ENCODE data around the gene TCP1.
"Not testable (repeated sequence)": the region's sequence is repeated elsewhere in the genome, so short reads cannot be mapped to it uniquely, and the experiment has no call there.

Gene TCP1

DNA sequence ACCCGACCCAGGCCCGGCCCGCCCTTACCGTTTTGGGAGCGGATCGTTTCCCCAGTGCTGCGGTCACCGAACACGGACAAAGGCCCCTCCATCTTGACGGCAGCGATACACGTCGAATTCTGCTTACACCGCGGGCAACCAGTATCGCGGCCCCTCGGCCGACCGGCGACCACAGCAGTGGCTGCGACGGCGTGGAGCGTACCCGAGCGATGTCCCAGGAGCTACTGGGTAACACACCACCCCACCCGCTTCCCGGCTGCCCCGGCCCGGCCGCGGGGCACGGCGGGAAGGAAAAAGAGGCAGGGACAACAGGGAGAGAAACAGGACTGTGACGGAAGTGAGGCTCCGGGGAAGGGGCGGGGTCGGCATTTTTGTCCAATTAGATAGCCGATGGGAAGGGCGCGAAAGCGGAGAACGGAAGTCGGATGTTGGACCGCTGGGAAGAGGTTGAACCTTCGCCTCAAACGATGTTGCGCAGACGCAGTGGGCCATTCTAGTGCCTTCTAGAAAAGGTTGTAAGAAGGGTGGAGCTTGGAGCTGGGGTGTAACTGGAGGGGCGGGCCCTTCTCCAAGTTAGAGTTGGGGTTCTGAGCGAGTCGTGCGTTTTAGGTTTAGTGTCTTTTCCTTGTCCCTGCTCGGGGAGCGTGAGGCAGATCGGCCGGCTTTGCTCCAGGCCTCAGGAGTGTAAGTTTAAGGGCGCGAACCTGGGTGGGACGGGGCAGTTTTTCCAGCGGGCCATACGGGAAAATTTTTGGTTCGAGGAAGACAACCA, at the start of gene TCP1:
TCP1 (minus strand) TSS at position 226 of the 772 bp plus-strand sequence; CDS start at position 92, 134 bp downstream.
- peak; percentile 96 for DNase-seq (ENCODE audit: low spot score)

DNA sequence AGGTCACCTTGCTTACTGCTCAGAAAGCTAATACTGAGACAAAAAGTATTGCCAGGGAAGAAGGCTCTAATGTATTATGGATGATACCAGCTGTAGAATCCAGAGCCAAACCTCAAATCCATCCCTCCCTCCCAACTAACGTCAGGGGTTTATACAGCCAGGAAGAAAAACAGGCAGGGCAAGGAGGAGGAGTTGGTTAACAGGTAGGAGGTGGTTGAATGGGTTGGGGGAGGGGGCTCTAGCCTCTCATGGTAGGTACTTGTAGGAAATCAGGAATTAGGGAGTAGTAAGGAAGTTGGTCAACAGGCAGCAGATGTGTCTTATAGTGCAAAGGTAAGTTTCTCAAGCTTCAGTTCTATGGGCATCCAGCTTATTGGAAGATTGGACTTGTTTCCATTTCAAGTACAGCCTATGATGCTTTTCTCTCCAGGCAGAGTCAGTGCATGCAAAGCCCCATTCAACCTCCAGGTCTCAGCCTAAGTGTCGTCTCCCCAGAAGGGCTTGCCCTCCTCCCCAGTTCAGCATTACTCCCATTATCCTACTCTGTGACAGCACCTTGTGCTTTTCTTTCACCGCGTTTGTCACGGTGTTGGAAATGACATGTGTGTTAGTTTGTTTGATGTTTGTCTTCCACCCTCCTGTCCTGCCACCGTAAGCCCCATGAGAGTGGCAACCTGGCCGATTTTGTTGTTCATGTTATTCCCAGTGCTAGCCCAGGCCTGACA, 48.8 kb upstream of the TCP1 start:
- no peak for DNase-seq (ENCODE audit: low spot score)

- no peak for DNase-seq (ENCODE audit: low spot score)
Observed at GRCh38 chr6:159837511-159837910, 48.1 kb upstream of the TCP1 start.

- no peak for DNase-seq (ENCODE audit: low spot score)
Observed at GRCh38 chr6:159836718-159837490, 47.5 kb upstream of the TCP1 start.

DNA sequence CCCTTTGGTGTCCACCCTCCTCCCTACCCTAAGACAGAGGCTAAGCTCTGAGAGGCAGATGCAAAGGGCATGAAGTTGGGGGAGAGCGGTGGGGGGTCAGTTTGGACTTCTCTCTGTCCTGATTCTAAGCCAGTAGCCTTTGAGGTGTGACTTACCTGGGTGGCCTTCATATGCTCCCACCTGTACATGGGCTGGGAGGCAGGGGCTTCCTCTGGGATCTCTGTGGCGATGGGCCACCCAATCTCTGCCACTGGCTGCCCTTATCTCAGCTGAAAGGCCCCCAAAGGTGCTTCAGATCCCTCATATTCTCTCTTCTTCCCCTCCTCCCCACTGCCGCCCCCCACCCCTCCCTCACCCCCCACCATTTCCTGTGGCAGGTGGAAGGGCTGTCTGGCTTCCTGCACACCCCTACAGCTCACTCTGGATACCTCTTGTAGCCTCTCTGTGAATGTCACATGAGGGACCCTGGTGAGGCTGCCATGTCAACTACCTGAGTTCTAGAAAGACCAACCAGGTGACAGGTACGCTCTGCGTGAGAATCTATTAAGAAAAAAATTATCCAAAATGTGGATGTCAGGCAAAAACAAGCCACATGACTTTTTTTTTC, 44.7 kb upstream of the TCP1 start:
- DNase-seq (ENCODE audit: low spot score) = no peak

- DNase-seq (ENCODE audit: low spot score) = peak; percentile 58
Observed at GRCh38 chr6:159833556-159833955, 44.2 kb upstream of the TCP1 start.

DNA sequence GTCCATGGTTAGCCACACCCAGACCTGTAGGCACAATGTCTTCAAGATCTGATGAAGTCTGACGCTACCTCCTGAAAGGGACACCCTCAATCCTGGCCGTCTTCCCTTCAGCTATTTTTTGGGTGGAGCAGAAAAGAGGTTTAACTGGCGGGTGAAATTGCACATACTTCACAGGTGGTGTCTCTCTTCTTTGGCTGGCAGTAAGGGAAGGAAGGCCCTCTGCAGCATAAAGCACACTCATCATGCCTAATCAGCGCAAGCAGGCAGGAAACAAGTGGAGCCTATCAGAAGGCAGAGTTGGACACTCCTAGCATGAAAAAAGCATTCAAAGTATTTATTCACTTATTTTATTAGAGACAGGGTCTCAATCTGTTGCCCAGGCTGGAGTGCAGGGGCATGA, 43.5 kb upstream of the TCP1 start:
- no peak for DNase-seq (ENCODE audit: low spot score)

GRCh38 chr6:159831373-159831679, 41.9 kb upstream of the TCP1 start:
- DNase-seq (ENCODE audit: low spot score) = no peak

GRCh38 chr6:159830501-159831372, 41.3 kb upstream of the TCP1 start:
- DNase-seq (ENCODE audit: low spot score) = no peak

- DNase-seq (ENCODE audit: low spot score) = no peak
Observed at GRCh38 chr6:159829526-159829925, 40.1 kb upstream of the TCP1 start.

DNA sequence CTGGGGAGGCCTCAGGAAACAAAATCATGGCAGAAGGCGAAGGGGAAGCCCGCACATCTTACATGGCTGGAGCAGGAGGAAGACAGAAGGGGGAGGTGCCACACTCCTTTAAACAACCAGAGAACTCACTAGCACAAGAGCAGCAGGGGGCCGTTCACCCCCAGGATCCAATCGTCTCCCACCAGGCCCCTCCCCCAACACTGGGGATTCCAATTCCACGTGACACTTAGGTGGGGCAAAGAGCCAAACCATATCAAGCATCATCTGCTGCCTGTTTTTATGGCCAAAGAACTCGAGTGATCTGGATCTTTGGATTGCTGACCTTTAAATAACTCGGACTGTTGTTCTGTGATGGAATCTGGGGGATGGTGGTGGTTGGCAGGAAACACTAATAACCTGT, 38.7 kb upstream of the TCP1 start:
- no peak for DNase-seq (ENCODE audit: low spot score)

GRCh38 chr6:159826968-159827647, 37.7 kb upstream of the TCP1 start:
- DNase-seq (ENCODE audit: low spot score) = no peak

- DNase-seq (ENCODE audit: low spot score) = no peak
Observed at GRCh38 chr6:159826004-159826403, 36.6 kb upstream of the TCP1 start.

DNA sequence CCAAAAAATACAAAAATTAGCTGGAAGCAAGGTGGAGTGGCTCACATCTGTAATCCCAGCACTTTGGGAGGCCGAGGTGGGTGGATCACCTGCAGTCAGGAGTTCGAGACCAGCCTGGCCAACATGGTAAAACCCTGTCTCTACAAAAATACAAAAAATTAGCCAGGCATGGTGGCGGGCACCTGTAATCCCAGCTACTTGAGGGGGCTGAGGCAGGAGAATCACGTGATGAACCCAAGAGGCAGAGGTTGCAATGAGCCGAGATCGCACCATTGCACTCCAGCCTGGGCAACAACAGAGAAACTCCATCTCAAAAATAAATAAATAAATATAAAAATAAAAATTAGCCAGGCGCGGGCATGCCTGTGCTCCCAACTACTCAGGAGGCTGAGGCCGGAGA, 35.3 kb upstream of the TCP1 start:
- not testable (repeated sequence) for DNase-seq (ENCODE audit: low spot score)

GRCh38 chr6:159823953-159824352, 34.6 kb upstream of the TCP1 start:
- DNase-seq (ENCODE audit: low spot score) = no peak

- DNase-seq (ENCODE audit: low spot score) = no peak
Observed at GRCh38 chr6:159821726-159822125, 32.3 kb upstream of the TCP1 start.

- no peak for DNase-seq (ENCODE audit: low spot score)
Observed at GRCh38 chr6:159821122-159821521, 31.7 kb upstream of the TCP1 start.

DNA sequence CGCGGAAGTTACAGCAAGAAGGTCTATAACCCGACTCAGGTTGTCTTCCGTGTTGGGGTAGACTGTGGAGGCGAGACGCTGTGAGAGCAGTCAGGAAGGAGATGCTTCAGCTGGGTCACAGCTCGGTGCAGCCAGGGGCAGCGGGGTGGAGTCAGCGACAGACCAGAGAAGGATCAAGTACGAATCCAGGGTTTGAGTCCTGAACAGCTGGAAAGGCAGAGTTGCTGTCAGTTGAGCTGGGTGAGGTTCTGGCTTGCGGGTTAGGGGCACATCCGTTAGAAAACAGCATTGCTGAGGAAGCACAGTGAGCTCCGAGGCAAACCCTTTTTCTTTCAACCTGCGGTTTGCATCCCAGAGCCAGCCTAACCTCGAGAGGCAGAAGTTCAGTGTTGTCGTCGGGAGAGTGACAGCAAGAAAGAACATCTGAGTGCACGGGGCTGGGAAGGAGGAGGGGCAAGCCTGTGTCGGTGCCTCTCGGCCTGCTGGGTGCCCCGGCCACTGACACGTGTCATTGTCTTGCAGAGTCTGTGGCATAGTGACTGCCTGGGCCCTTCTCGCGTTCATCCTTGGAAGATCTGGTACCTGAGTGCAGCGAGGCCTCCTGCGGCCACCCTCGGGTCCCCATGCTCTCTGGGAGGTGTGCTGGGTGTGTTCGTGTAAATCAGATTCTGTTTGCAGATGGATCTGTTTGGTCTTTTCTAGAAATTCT, 30.7 kb upstream of the TCP1 start:
- DNase-seq (ENCODE audit: low spot score) = no peak

DNA sequence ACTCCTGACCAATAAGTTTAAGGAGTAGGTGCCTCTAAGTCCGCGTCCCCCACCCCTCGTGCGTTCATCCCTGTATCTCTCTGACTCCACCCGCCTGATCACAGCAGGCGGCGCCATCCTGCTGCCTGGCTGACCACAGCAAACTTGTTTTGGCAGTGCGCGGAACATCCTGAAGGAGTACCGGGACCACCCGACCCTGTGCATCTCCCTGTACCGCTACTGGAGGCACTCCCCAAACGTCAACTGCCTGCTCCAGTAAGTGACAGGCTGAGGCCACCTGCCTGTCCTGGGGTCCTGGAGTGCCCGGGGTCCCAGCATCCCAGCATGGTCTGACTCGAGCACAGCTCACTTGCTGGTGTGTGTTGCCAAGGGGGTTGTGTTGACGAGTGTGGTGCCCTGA, 29.7 kb upstream of the TCP1 start:
- DNase-seq (ENCODE audit: low spot score) = no peak
